K562 (cell line): ENCODE results near the gene CCNY. TPM values are rescaled to one million over a fixed set of nuclear protein-coding genes. Genes with fewer than 3 reads are reported as not detected.

Experiments
- ATAC-seq: fragments of 200-7000 bp; cut with Tn5 transposase; 3 replicates; pipeline ENCODE4 v1.9.1; 2020; ENCODE audit warnings: moderate library complexity
- BruUV-seq: library from RNA; stranded (reverse); fragments of 400-500 nt; replicated peaks from 2 replicates; lab custom pipeline; 2021; lab: Mats Ljungman, UMichigan
- CTCF ChIA-PET: fragments of 300-600 bp; formaldehyde crosslinking; extraction: SDS; loops from one replicate; lab custom pipeline; 2021; ENCODE audit warnings: low intra/inter-chr PET ratio; lab: Yijun Ruan, JAX
- POLR2A ChIA-PET: fragments of 300-600, 350-650 bp; sonication (Branson Sonifier 250); formaldehyde crosslinking; extraction: SDS; loops from one replicate; lab custom pipeline; 2021; ENCODE audit warnings: antibody characterized with exemption, inconsistent platforms; lab: Yijun Ruan, JAX
- DNase-seq, 4 experiments: peaks; one replicate each; pipeline versions ENCODE4 v3.0.0 to v3.0.0-alpha.2; 2011 to 2018; ENCODE audit warnings: low spot score in 3 of 4, mixed read lengths in 3 of 4; ENCODE audit errors: extremely low read depth in 1 of 4
- FAIRE-seq: peaks from 2 replicates; lab custom pipeline; 2011; peaks lifted over from hg19 to GRCh38; lab: Jason Lieb, UNC
- H2AFZ ChIP-seq: 2 replicates; pipeline ENCODE4 v1.6.0; 2011; ENCODE audit warnings: low read depth, low read length, control low read depth, inconsistent platforms
- H3K27ac ChIP-seq: fragments of 200-600 bp; 3 replicates; pipeline ENCODE4 v1.8.0; 2011; ENCODE audit warnings: low read depth, mild to moderate bottlenecking, control low read depth, inconsistent platforms, low read length, moderate library complexity, mixed read lengths; ENCODE audit errors: extremely low read depth
- H3K27me3 ChIP-seq, 2 experiments: fragments of 300-600 bp in 1 of 2; 2 replicates in 1 of 2; 3 replicates in 1 of 2; pipeline versions ENCODE4 v1.6.0 to v1.8.0; 2011; ENCODE audit warnings: inconsistent platforms in 2 of 2, low read length in 2 of 2, mild to moderate bottlenecking in 1 of 2, mixed read lengths in 1 of 2, moderate library complexity in 1 of 2; ENCODE audit not compliant: control insufficient read depth in 2 of 2, insufficient read depth in 2 of 2
- H3K36me3 ChIP-seq: fragments of 300-600 bp; 3 replicates; pipeline ENCODE4 v1.8.0; 2011; ENCODE audit warnings: mild to moderate bottlenecking, low read length, inconsistent platforms; ENCODE audit not compliant: control insufficient read depth, insufficient read depth
- H3K4me1 ChIP-seq, 2 experiments: fragments of 200-600 bp in 1 of 2; replicated peaks in 1 of 2; 2 replicates in 1 of 2; 3 replicates in 1 of 2; pipeline versions ENCODE4 v1.5.1 to v1.8.0; 2011; ENCODE audit warnings: inconsistent platforms in 2 of 2, low read length in 2 of 2, mild to moderate bottlenecking in 1 of 2, mixed read lengths in 1 of 2, moderate library complexity in 1 of 2; ENCODE audit not compliant: control insufficient read depth in 2 of 2, insufficient read depth in 2 of 2
- H3K4me2 ChIP-seq: 2 replicates; pipeline ENCODE4 v1.6.1; 2011; ENCODE audit warnings: low read length, control low read depth, inconsistent platforms, mixed read lengths; ENCODE audit not compliant: insufficient read depth
- H3K4me3 ChIP-seq: fragments of 200-600 bp; sonication (generic), shearing (Covaris generic); 2 replicates; pipeline ENCODE4 v1.5.1; 2016; ENCODE audit warnings: control low read depth, inconsistent platforms
- H3K79me2 ChIP-seq: fragments of 200-600 bp; 3 replicates; pipeline ENCODE4 v1.8.0; 2011; ENCODE audit warnings: low read length, inconsistent platforms; ENCODE audit not compliant: control insufficient read depth, insufficient read depth
- H3K9ac ChIP-seq, 2 experiments: 2 replicates each; pipeline versions ENCODE4 v1.6.0 to v1.6.1; 2011; ENCODE audit warnings: low read depth in 2 of 2, low read length in 2 of 2, control low read depth in 1 of 2, inconsistent platforms in 1 of 2, mild to moderate bottlenecking in 1 of 2, mixed read lengths in 1 of 2; ENCODE audit not compliant: insufficient read depth in 1 of 2
- H3K9me1 ChIP-seq: one replicate; pipeline ENCODE4 v1.6.0; 2011; ENCODE audit warnings: inconsistent platforms, mild to moderate bottlenecking, low read length, moderate library complexity; ENCODE audit not compliant: control insufficient read depth, insufficient read depth
- H3K9me3 ChIP-seq: replicated peaks from 2 replicates; pipeline ENCODE4 v1.5.1; 2011; ENCODE audit warnings: low read depth, low read length, inconsistent platforms; ENCODE audit not compliant: control insufficient read depth, insufficient read depth
- H4K20me1 ChIP-seq: replicated peaks from 2 replicates; pipeline ENCODE4 v1.6.1; 2011; ENCODE audit warnings: low read length, inconsistent platforms, mixed read lengths; ENCODE audit not compliant: control insufficient read depth, insufficient read depth
- CHD1 ChIP-seq: fragments of 200-600 bp; sonication (generic); IDR thresholded peaks from one replicate; pipeline ENCODE4 v1.6.1; 2012; ENCODE audit warnings: mild to moderate bottlenecking, moderate library complexity, low read length, inconsistent platforms
- CREB5 ChIP-seq: fragments of 250-450 bp; sonication (Bioruptor Pico); IDR thresholded peaks from 2 replicates; pipeline ENCODE4 v1.5.0; 2020; ENCODE audit warnings: mild to moderate bottlenecking
- FOXA1 ChIP-seq: fragments of 450-650 bp; IDR thresholded peaks from 2 replicates; pipeline ENCODE4 v1.6.1; 2016; ENCODE audit warnings: mild to moderate bottlenecking, borderline replicate concordance
- FOXJ3 ChIP-seq: sonication (generic); formaldehyde crosslinking; IDR thresholded peaks from 2 replicates; pipeline ENCODE4 v1.4.0; 2020; ENCODE audit warnings: mild to moderate bottlenecking, missing genetic modification reagents
- HNRNPH1 ChIP-seq: fragments of 200-400 bp; formaldehyde crosslinking; optimal IDR thresholded peaks from 2 replicates; pipeline ENCODE3; 2017; ENCODE audit warnings: low read depth, mild to moderate bottlenecking, low read length, moderate library complexity
- MAFK ChIP-seq: IDR thresholded peaks from 2 replicates; pipeline ENCODE4 v1.6.1; 2011; ENCODE audit warnings: low read length, improper control_type of control experiment
- MBD2 ChIP-seq: sonication (generic); IDR thresholded peaks from 2 replicates; pipeline ENCODE4 v1.6.1; 2016; ENCODE audit warnings: low read depth, borderline replicate concordance
- PML ChIP-seq: IDR thresholded peaks from 2 replicates; pipeline ENCODE4 v1.6.1; 2012; ENCODE audit warnings: low read length, inconsistent platforms
- POLR2AphosphoS5 ChIP-seq: IDR thresholded peaks from 2 replicates; pipeline ENCODE4 v1.6.1; 2011; ENCODE audit warnings: mild to moderate bottlenecking, low read depth, low read length, moderate library complexity; ENCODE audit not compliant: control insufficient read depth, insufficient read depth
- PREB ChIP-seq: sonication (generic); formaldehyde crosslinking; IDR thresholded peaks from 2 replicates; pipeline ENCODE4 v1.8.1; 2023; ENCODE audit warnings: mild to moderate bottlenecking, missing genetic modification reagents
- PTTG1 ChIP-seq: fragments of 450-650 bp; IDR thresholded peaks from 2 replicates; pipeline ENCODE4 v1.6.1; 2016; ENCODE audit warnings: low read depth, mild to moderate bottlenecking, missing genetic modification characterization, missing compliant biosample characterization
- RBFOX2 ChIP-seq: fragments of 200-400 bp; formaldehyde crosslinking; IDR thresholded peaks from 2 replicates; pipeline ENCODE4 v1.6.1; 2017; ENCODE audit warnings: low read depth, mild to moderate bottlenecking, low read length, moderate library complexity
- SMARCA4 ChIP-seq: fragments of 450-650 bp; IDR thresholded peaks from 2 replicates; pipeline ENCODE4 v1.6.1; 2016
- STAT5B ChIP-seq: fragments of 250-450 bp; sonication (Bioruptor Pico); IDR thresholded peaks from 2 replicates; pipeline ENCODE4 v1.8.0; 2021; ENCODE audit warnings: mild to moderate bottlenecking, inconsistent platforms
- U2AF2 ChIP-seq: fragments of 200-400 bp; formaldehyde crosslinking; optimal IDR thresholded peaks from 2 replicates; pipeline ENCODE3; 2017; ENCODE audit warnings: low read depth, mild to moderate bottlenecking, low read length
- ZBTB5 ChIP-seq: fragments of 450-650 bp; IDR thresholded peaks from 2 replicates; pipeline ENCODE4 v1.6.1; 2017; ENCODE audit warnings: antibody characterized with exemption
- ZFP1 ChIP-seq: fragments of 450-650 bp; formaldehyde crosslinking; IDR thresholded peaks from 2 replicates; pipeline ENCODE4 v1.4.0; 2020; ENCODE audit warnings: mild to moderate bottlenecking, mixed read lengths
- ZNF280A ChIP-seq: fragments of 450-650 bp; IDR thresholded peaks from 2 replicates; pipeline ENCODE4 v1.6.1; 2018; ENCODE audit warnings: mild to moderate bottlenecking, low read depth; ENCODE audit not compliant: partially characterized antibody
- ZNF316 ChIP-seq: fragments of 450-650 bp; IDR thresholded peaks from 2 replicates; pipeline ENCODE4 v1.6.1; 2016
- ZNF583 ChIP-seq: fragments of 250-450 bp; sonication (Bioruptor Pico); IDR thresholded peaks from 2 replicates; pipeline ENCODE4 v1.4.0; 2020
- WGBS: fragments of 100-300 bp; shearing (Covaris generic); methylation state at CpG from one replicate; pipeline ENCODE4 v1.1.6; 2016; ENCODE audit warnings: low coverage, mixed read lengths; ENCODE audit not compliant: insufficient coverage; ENCODE audit errors: missing lambda C conversion rate; 5-methylcytosine and 5-hydroxymethylcytosine counted together
- in situ Hi-C: fragments of 300-500 bp; cut with MboI; formaldehyde crosslinking; loops from 4 replicates; pipeline ENCODE4 v1.15.0; 2018; ENCODE audit warnings: inconsistent platforms, mixed read lengths
- intact Hi-C: fragments of 100-400 bp; cut with micrococcal nuclease; formaldehyde crosslinking; loops from 2 replicates; pipeline ENCODE4 v1.14.2; 2022
- polyA plus RNA-seq, 8 experiments: library from polyadenylated mRNA; depleted of rRNA in 4 of 8; stranded (reverse) in 5 of 8; unstranded in 3 of 8; fragments of >200 nt; fragmentation: Nextera tagmentation in 2 of 8; fragmentation: Illumina TruSeq in 1 of 8; extraction: Ambion mirVana in 2 of 8; extraction: Trizol in 1 of 8; gene quantifications; 2 replicates each; pipeline versions ENCODE4 v1.2.1 to v1.2.3, GENCODE V29; 2011 to 2014; ENCODE audit warnings: inconsistent platforms in 1 of 8, missing spikeins in 1 of 8
- total RNA-seq, 7 experiments: library from RNA; depleted of rRNA in 6 of 7; stranded (reverse); fragments of >200 nt in 6 of 7; fragmentation: Illumina TruSeq in 2 of 7; extraction: Trizol in 2 of 7; gene quantifications; 2 replicates each; pipeline versions ENCODE4 v1.2.1 to v1.2.3, GENCODE V29; 2011 to 2021; ENCODE audit warnings: low replicate concordance in 1 of 7

CCNY gene
- total and polyA plus RNA-seq, 9 of the 15 experiments (the other 6 are each of a cell fraction or from before 2014, with no cell fraction given), result 8.4 to 109 (median 38.6) TPM

- no peak for ATAC-seq
- H3K36me3 ChIP-seq, result no peaks in the 10 kb centered on the region
- ChIA-PET CTCF (no interaction called here), POLR2A (no interaction called here)
- in situ Hi-C loops, result no loop called here
- H3K4me3 ChIP-seq, result no peak overlapping the region
- no TSS peak for BruUV-seq
- WGBS, result 2% methylated on average over 3 of the region's 3 CpGs
- no peak overlapping the region for H2AFZ ChIP-seq
- intact Hi-C loops, result no loop called here
- FAIRE-seq, result no peak
- H3K9me3 ChIP-seq, result no peaks in the 10 kb centered on the region
- DNase-seq, result no peak
- peaks cover 0 to 2% of the 10 kb centered on the region in 2 experiments; a peak in 1 of 5 replicates for H3K27me3 ChIP-seq
- H3K9me1 ChIP-seq, result no peaks in the 10 kb centered on the region
- no peak for TF ChIP-seq RBFOX2
- TF ChIP-seq PTTG1 (tag), result no peak
- no peak for TF ChIP-seq ZBTB5
- no peak for TF ChIP-seq ZNF280A
- no peak for TF ChIP-seq CREB5
- no peak for TF ChIP-seq PREB
- no peak for TF ChIP-seq ZNF583 (CRISPR knock-in tag)
- no peak for TF ChIP-seq U2AF2
- TF ChIP-seq FOXA1, result no peak
- no peak for TF ChIP-seq HNRNPH1
- TF ChIP-seq ZNF316, result no peak
- TF ChIP-seq STAT5B, result no peak
- TF ChIP-seq CHD1, result no peak
- TF ChIP-seq FOXJ3 (CRISPR knock-in tag), result no peak
- TF ChIP-seq PML, result no peak
- TF ChIP-seq MAFK, result no peak
- TF ChIP-seq MBD2, result no peak
- TF ChIP-seq ZFP1 (CRISPR knock-in tag), result no peak
- no peak for TF ChIP-seq POLR2AphosphoS5
- no peak for TF ChIP-seq SMARCA4
- no peak overlapping the region for H3K9ac ChIP-seq
- H3K4me1 ChIP-seq, result no peaks in the 10 kb centered on the region; a peak in 1 of 5 replicates
- no peak overlapping the region for H3K27ac ChIP-seq
- H3K4me2 ChIP-seq, result no peak overlapping the region
- no peaks in the 10 kb centered on the region for H4K20me1 ChIP-seq
- no peaks in the 10 kb centered on the region for H3K79me2 ChIP-seq
Measured at GRCh38 chr10:35299016-35299415, 37.3 kb upstream of the CCNY start.
